ENCODE results near the gene CAMSAP1.
"Not testable (repeated sequence)": the region's sequence is repeated elsewhere in the genome, so short reads cannot be mapped to it uniquely, and the experiment has no call there.

Gene CAMSAP1

DNA sequence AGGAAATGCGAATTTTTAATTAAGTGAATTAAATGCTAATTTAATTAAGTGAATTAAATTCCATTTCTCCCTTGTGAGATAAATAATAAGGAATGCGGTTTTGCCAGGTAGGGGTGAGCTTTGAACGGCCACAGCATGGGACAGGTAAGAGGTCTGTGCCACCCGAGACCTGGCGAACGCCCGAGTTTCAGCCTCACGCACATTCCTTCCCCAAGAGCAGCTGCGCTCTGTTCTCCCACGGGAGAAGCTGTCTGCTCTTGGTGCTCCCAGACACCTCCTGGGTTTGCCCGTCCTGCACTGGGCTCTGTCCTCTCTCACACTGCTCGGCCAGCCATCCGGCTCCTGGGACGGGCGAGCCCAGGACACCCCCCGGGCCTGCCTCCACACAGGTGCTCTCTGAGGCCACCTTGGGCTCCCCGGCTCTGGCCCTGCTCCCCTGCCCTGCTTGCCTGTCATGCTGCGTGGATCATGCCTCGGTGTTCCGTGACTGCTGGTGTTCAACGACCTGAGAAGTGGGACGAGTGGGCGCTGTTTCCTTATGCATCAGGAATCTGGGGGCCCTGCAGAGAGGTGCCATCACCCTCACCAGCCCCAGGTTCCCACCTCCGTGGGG lies 13.7 kb upstream of the CAMSAP1 start:
- no peak for DNase-seq (ENCODE audit: low read depth)

DNA sequence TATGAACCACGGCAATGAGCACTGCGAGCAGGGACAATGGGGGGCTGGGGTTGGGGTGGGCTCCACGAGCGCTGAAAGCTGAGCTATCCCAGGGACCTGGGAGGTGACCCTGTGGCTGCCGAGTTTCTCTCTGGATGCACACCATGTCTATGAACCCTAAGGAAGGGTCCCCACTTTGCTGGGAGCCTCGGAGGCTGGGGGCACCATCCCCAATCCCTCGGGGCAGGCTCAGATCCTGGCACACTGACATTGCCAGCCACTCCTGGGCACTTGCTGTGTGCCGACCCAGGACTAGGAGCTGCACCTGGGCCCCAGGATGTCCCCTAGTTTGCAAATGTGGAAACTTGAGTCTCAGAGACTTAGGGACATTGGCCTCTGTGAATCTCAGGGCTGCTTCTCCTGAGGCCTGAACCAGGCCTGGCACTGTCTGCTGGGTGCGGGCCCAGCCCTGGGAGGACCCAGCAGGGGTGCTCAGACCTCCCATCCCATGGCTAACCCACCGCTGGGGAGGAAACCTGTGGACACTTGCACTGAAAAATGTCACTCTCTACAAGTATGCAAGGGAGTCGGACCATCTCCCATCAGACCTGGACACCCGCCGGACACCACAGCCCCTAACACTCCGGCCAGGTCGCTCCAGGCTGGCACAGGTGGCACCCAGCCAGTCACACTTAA lies 13.0 kb upstream of the CAMSAP1 start:
- DNase-seq (ENCODE audit: low read depth), result no peak

DNA sequence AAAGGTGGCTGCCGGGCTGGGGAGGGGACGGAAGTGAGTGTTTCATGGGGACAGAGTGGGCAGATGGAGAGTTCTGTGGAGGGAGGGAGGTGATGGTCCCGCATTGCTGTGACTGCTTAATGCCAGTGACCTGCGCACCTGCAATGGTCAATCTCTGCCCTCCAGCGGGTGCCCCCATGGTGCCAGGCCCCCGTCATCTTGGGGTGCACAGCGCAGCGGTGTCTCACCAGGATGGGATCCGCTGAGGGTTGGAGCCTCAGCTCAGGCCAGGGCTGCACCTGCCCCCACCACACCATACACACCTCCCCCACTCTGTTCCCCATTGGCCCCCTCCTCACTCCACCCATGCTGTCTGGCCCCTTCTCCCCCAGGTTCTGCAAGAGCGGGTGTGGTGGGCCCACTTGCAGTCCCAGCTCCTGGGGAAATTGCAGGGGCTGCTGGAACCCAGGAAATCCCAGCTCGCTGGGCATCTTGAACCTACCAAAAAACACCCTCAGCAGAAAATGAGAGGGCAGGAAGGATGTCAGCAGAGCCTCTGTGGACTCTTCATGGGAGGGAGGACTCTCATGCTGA lies 12.1 kb upstream of the CAMSAP1 start:
- DNase-seq (ENCODE audit: low read depth), result no peak

DNA sequence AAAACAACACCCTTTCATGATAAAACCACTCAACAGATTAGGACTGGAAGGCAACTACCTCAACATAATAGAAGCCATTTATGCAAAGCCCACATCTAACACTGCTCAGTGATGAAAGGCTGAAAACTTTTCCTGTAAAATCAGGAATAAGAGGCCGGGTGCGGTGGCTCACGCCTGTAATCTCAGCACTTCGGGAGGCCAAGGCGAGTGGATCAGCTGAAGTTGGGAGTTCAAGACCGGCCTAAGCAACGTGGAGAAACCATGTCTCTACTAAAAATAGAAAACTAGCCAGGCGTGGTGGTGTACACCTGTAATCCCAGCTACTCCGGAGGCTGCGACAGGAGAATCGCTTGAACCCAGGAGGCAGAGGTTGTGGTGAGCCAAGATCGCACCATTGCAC lies 8.9 kb upstream of the CAMSAP1 start:
- DNase-seq (ENCODE audit: low read depth), result not testable (repeated sequence)

DNA sequence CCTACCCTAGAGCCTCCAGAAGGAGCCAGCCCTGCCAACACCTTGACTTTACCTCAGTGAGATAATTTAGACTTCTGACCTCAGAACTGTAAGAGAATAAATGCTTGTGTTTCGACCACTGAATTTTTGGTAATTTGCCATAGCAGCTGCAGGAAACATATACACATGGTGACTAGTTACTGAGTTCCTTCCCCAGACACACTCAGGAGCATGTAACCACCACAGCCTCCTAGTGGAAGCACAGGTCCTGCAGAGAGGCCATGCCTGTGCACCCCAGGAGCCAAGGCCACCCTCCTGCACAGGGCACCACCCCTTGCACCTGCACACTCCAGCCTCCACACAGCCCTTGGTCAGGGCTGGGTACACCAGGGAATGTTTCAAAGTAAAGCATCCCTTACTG lies 7.6 kb upstream of the CAMSAP1 start:
- DNase-seq (ENCODE audit: low read depth), result no peak

DNA sequence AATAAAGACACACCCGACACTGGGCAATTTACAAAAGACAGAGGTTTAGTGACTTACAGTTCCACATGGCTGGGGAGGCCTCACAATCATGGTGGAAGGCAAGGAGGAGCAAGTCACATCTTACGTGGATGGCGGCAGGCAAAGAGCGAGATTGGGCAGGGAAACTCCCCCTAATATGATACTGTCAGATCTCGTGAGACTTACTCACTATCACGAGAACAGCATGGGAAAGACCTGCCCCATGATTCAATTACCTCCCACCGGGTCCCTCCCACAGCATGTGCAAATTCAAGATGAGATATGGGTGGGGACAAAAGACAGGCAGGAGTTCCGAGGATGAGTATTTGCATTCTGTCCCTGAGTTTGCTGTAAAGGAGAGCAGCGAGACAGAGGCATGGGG lies 3.9 kb upstream of the CAMSAP1 start:
- not testable (repeated sequence) for DNase-seq (ENCODE audit: low read depth)

DNA sequence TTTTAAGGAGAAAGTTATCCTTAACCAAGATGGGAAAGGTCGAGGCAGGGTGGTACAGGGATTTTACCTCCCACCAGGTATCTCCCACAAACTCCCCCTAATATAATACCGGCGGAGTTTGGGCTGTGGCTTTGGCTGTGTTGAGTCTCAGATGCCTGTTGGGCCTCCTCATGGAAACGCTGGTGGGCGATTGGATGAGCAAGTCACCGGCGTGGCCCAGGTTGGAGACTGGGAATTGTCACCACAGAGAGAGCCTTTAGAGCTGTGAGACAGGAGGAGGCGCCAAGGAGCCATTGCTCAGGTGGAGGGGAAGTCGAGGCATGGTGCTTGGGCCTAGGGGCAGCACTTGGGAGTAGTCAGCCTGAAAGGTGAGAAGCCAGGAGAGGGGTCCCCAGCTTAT lies 3.4 kb upstream of the CAMSAP1 start:
- DNase-seq (ENCODE audit: low read depth), result no peak

DNA sequence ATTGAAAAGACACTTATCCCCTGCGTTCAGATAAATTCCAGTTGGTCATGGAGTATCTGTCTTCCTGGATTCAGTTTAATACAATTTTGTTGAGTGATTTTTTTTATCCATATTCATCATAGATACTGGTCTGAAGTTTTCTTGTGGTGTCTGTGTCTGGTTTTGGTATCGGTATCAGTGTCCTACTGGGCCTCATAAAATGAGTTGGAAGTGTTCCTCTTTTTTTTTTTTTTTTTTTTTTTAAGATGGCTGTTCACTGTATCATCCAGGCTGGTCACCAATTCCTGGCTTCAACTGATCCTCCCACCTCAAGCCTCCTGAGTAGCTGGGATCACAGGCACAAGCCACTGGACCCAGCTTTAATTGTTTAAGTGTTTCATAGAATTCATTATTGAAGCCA lies 2.9 kb upstream of the CAMSAP1 start:
- DNase-seq (ENCODE audit: low read depth), result no peak

DNA sequence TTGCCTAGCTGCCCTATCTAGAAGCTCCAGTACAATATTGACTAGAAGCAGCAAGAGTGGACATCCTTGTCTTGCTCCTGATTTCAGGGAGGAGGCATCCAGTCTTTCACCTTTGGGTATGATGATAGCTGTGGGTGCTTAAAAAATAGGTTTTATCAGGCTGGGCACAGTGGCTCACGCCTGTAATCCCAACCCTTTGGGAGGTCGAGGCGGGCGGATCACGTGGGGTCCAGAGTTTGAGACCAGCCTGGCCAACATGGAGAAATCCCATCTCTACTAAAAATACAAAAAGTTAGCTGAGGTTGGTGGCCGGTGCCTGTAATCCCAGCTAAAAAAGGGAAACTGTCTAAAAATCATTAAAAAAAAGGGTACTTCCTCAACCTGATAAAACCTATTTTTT lies 2.0 kb upstream of the CAMSAP1 start:
- no peak for DNase-seq (ENCODE audit: low read depth)

DNA sequence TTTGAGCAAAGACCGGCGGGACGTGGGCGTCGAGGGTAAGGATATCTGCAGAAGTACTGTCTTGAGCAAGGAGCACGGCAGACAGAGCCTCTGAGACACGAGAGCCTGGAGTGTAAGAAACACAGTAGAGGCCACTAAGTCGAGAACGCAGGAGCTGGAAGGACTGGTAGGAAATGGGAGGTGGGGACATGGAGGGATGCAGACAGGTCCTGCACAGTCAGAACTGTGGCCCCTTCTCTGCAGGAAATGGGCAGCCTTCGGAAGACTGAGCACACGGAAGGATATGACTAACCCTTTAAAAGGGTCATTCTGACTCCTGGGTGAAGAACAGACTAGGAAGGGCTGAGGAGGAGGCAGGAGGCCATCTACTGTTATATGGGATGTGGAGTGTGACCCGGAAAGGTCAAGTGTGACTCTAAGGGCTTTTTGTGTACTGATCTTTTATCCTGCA lies 1.4 kb upstream of the CAMSAP1 start:
- no peak for DNase-seq (ENCODE audit: low read depth)

DNA sequence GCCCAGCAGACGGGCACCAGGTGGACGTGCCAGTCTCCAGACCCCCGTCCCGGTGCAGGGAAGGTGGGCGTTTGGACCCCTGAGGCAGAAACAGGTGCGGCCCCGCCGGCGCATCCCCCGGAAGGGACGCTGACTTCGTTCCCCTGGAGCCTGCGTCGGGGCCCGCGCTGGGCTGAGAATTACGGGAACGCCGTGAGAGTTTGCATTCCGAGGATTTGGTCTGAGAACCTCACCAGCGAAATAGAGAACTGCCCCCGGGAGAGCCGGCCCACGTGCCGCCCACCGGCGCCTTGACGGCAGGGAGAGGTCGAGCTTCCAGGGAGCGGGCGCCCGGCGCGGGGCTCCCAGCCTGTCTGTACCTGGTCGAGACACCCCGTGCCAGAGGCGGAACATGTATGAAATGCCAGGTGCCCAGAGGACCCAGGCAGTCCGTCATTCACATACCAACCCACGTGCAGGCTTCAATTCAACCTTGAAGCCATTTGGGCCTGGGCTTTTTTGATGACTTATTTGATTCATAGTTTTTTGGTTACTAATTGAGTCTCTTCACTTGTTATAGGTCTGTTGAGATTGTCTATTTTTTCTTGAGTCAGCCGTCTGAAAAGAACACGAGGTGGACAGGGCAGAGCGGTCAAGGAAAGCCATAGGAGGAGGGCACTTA lies 877 bp upstream of the CAMSAP1 start:
- no peak for DNase-seq (ENCODE audit: low read depth)

DNA sequence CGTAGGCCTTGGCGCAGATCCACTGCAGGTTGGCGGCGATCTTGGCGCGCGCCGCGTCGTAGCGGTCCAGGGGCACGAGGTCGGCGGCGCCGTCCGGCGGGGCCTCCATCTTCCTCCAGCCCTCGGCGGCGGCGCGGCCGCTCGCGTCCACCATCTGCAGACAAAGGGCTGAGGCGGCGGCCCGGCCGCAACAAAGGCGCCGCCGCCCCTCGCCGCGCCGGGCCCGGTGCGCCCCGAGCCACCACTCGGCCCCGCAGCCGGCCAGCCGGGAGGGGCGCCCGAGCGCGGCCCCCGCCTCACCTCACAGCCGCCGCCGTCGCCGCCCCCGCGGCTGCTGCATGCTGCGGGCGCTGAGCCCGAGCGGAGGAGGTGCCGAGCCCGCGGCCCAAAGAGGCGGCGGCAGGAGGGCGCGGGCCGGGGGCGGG lies 328 bp downstream of the CAMSAP1 start:
- no peak for DNase-seq (ENCODE audit: low read depth)

DNA sequence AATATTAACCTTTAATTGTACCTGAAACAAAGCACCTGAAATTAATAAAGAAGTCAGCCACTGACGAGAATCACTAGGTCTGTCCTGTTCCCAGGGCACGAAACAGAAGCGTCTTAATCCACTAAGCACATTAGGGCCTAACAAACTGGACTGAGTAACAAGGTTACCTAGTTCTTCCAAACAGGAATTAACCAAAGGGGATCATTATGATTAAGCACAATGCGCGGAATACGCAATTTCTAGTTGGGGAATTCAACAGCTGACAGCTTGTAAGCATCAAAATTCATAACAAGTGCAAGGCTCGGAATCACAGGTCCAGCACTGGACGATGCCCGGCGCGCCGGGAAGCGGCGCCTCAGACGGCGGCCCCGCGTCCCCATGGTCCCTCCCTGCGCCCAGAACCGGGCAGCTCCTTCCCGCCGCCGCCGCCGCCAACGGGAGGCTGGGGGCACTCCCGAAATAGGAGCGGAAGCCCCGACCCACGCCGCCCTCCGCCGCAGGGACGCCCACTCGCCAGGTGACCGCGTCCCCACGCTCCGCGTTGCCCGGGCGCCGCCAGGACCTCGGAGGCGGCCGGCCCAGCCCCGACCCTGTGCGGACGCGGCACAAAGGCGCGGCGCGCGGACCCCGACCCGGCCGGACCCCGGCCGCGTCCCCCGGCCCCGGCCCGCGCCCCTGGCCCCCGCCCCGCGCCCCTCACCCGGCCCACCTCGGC lies 898 bp downstream of the CAMSAP1 start:
- DNase-seq (ENCODE audit: low read depth), result no peak

DNA sequence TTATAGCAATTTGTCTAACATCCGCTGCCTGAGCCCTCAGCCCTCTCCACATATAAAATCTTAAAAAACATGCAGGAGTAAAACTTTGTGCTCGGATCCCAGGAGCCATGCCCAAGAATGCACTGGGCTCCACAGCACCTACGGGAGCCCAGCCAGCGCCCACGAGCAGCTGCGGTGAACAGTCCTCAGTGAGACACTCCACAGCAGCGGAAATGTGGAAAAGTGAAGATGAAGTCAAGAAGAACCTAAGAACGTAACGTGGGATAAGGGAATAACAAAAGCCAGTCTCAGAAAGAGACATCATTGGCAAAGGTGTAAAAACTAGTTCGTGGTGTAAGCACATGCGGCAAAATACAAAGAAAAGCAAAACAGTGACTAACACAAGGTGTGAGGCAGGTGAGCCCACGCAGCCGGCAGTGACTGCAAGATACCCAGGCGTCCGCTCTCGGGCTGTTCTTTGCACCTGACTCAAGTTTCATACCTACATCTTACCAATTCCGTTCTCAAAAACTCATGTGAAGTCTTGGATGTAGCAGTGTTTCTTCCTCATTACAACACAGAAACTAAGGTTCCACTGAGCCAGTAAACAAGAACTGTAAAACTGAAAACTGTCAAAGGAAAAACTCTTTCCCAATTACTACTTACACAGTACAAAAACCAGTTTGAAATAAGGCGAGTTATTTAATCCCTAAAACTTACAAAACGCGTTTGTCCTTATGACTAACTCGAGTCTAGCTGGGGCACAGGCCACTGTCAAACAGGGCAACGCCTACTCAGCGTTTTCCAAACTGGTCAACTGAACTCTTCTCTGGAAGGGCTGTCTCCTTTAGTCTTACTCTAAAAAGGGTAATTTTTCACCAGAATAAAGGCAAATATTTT lies 1.7 kb downstream of the CAMSAP1 start:
- DNase-seq (ENCODE audit: low read depth), result no peak

DNA sequence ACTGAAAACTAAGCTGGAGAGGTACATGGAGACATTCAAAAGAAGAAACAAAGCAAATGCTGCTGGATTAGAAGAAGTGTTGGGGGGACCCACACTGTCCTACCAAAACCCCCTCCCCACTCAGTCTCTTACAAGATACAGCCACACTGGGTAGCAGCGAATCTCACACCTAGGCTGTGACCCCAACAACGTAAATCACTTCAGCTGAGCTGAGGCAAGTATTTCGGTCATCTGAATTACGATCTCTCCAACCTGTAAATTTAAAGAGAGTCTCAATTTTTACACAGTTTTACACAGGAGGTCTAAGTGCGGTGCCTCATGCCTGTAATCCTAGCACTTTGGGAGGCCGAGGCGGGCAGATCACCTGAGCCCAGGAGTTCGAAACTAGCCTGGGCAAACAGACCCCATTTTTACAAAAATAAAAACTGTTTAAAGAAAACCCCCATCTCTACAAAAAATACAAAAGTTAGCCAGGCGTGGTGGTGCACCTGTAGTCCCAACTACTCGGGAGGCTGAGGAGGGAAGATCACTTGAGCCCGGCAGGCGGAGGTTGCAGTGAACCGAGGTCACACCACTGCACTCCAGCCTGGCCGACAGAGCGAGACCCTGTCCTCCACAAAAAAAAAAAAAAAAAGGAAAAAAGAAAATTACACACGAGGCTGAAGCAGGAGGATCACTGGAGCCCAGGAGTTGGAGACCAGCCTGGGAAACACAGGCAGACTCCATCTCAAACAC lies 3.4 kb downstream of the CAMSAP1 start:
- no peak for DNase-seq (ENCODE audit: low read depth)

DNA sequence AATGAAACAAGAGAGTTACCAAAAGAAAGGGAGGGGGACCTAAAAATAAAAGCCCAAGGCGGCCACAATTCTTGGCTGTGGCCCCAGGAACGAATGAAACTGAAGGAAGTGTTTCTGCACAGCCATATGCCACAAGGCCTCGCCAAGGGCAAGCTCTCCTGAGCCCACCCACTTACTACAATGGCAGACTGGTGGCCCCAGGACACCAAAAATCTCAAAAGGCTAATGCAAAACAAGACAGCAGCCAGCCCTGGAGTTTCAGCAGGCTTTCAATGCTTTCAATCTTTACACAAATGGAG lies 4.0 kb downstream of the CAMSAP1 start:
- DNase-seq (ENCODE audit: low read depth), result no peak

DNA sequence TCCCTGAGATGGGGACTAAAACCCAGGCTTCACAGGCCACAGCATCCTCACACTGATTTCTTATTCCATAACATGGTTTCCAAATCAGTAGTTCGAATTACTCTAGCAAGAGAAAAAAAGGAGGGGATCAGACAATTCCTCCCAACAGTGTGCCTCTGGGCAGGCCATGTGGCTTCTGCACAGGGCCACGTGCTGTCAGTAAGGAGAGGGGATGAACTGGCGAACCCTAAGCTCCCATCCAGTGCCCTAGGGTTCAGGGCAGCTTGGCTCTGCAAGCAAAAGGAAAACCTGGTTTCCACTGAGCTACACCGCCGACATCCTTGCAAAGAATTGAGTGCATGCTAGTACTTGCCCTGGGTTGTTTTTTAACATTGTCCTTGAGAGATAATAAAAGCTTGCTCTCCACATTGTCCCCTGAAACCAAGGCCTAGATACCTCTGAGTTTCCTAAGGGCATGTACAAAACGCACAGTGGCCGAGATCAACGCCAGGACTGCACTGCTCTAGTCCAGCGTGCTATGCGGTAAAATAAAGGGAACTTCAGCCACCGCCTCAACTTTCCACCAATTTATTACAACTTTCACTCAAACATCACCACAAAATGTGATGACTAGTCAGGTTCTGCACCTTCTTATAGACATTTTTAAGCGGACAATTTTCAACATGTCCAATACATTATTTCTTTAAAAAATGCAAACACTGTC lies 4.5 kb downstream of the CAMSAP1 start:
- no peak for DNase-seq (ENCODE audit: low read depth)

DNA sequence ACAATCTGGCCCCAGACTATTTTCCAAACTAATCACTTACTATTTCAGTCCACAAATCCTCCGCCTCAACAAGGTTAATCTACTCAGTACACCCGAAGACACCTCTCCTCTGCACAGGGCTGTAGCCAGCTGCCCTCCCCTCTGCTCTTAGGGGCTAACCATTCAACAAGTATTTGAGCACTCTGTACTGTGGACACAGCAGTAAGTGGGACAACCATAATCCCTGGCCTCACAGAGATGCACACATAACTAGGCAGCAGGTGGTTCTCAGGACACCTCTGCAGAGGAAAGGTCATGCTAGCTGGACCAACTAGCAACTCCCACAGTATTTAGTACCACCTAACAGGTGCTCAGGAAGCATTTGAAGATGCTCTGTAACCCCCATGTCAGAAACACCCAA lies 5.5 kb downstream of the CAMSAP1 start:
- no peak for DNase-seq (ENCODE audit: low read depth)

DNA sequence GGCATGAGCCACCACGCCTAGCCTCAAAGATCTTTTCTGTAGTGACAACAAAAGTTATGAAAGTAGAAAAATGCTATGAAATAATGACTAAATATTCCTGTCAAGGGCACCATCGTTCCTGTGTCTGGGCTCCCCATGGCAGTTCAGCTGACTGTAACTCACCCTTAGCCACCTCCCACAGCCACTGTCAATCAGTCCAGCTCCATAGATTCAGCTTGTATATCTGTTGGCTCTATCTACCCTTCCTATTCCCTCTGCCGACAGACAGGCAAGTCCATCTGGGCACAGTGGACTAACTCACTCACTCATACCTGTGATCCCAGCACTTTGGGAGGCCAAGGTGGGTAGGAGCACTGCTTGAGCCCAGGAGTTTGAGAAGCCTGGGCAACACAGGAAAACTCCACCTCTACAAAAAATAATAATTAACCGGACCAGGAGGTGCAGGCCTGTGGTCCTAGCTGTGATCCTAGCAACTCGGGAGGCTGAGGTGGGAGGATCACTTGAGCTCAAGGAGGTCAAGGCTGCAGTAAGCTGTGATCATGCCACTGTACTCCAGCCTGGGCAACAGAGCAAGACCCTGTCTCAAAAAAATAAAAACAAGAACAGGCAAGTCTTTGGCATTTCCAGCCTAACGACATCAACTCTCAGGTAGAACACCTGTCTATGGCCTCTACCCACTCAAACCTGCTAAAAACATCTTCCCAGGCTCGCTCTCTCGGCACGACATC lies 6.2 kb downstream of the CAMSAP1 start:
- DNase-seq (ENCODE audit: low read depth), result no peak

Data from T follicular helper cell (primary cell).